ENCODE measurements around the gene RCBTB2.
"Not testable (repeated sequence)": the region's sequence is repeated elsewhere in the genome, so short reads cannot be mapped to it uniquely, and the experiment has no call there.

Gene RCBTB2

GRCh38 chr13:48532506-48533499 lies at the start of gene RCBTB2:
TSS of gene RCBTB2 (minus strand) at chr13:48533080. CDS start at chr13:48521939, 11,141 bp downstream.
- DNase-seq, result peak; percentile 93 to 95

GRCh38 chr13:48582084-48582483 lies 49.2 kb upstream of the RCBTB2 start:
- DNase-seq, result no peak

GRCh38 chr13:48580896-48581295 lies 48.0 kb upstream of the RCBTB2 start:
- DNase-seq, result no peak

GRCh38 chr13:48580185-48580803 lies 47.4 kb upstream of the RCBTB2 start:
- DNase-seq, result peak; percentile 78 to 85

GRCh38 chr13:48579919-48580180 lies 47.0 kb upstream of the RCBTB2 start:
- not testable (repeated sequence) for DNase-seq

- DNase-seq, result peak; percentile 90 to 94
These were observed 46.5 kb upstream of the RCBTB2 start for GRCh38 chr13:48579165-48579918.

- DNase-seq, result peak in 1 of 2 experiments; percentile 42
These were observed 45.8 kb upstream of the RCBTB2 start for GRCh38 chr13:48578516-48579164.

GRCh38 chr13:48576448-48577010 lies 43.6 kb upstream of the RCBTB2 start:
- DNase-seq, result no peak

GRCh38 chr13:48575031-48575430 lies 42.2 kb upstream of the RCBTB2 start:
- DNase-seq, result no peak

GRCh38 chr13:48574041-48574796 lies 41.3 kb upstream of the RCBTB2 start:
- no peak for DNase-seq

GRCh38 chr13:48573213-48574007 lies 40.5 kb upstream of the RCBTB2 start:
- DNase-seq, result no peak

GRCh38 chr13:48571126-48571913 lies 38.4 kb upstream of the RCBTB2 start:
- peak; percentile 35 to 44 for DNase-seq

GRCh38 chr13:48570216-48570828 lies 37.4 kb upstream of the RCBTB2 start:
- DNase-seq, result no peak

- DNase-seq, result no peak
These were observed 36.3 kb upstream of the RCBTB2 start for GRCh38 chr13:48569104-48569666.

- no peak for DNase-seq
These were observed 35.7 kb upstream of the RCBTB2 start for GRCh38 chr13:48568370-48569103.

GRCh38 chr13:48567515-48568369 lies 34.9 kb upstream of the RCBTB2 start:
- DNase-seq, result peak; percentile 49 to 68

- DNase-seq, result no peak
These were observed 31.2 kb upstream of the RCBTB2 start for GRCh38 chr13:48564056-48564455.

GRCh38 chr13:48563626-48564025 lies 30.7 kb upstream of the RCBTB2 start:
- no peak for DNase-seq
